NT2/D1 (cell line): ENCODE data around the gene KAZN.

Experiments
- DNase-seq: peaks from one replicate; pipeline ENCODE4 v3.0.0-alpha.2; 2011; ENCODE audit warnings: low read depth, low spot score
- H3K27me3 ChIP-seq: 2 replicates; pipeline ENCODE4 v1.6.0; 2011; ENCODE audit warnings: mild to moderate bottlenecking; ENCODE audit not compliant: insufficient read length, insufficient read depth
- H3K36me3 ChIP-seq: 2 replicates; pipeline ENCODE4 v1.6.1; 2011; ENCODE audit warnings: mild to moderate bottlenecking, low read length, mixed read lengths; ENCODE audit not compliant: insufficient read depth, insufficient read length
- H3K4me1 ChIP-seq: 2 replicates; pipeline ENCODE4 v1.5.1; 2011; ENCODE audit not compliant: insufficient read depth, insufficient read length
- H3K4me3 ChIP-seq: 2 replicates; pipeline ENCODE4 v1.5.1; 2011; ENCODE audit warnings: low read depth; ENCODE audit not compliant: insufficient read length
- H3K9ac ChIP-seq: 2 replicates; pipeline ENCODE4 v1.6.0; 2011; ENCODE audit warnings: low read depth; ENCODE audit not compliant: insufficient read length
- H3K9me3 ChIP-seq: 2 replicates; pipeline ENCODE4 v1.5.1; 2011; ENCODE audit warnings: mild to moderate bottlenecking, low read length; ENCODE audit not compliant: insufficient read depth
- SUZ12 ChIP-seq: IDR thresholded peaks from 2 replicates; pipeline ENCODE4 v1.6.1; 2011; ENCODE audit not compliant: insufficient read length, insufficient read depth; ENCODE audit errors: extremely low read depth
- YY1 ChIP-seq: IDR thresholded peaks from 2 replicates; pipeline ENCODE4 v1.6.1; 2011; ENCODE audit not compliant: insufficient read length, insufficient read depth
- ZNF274 ChIP-seq: IDR thresholded peaks from 2 replicates; pipeline ENCODE4 v1.6.1; 2011; ENCODE audit warnings: mild to moderate bottlenecking, low read depth, low read length

Gene KAZN

GRCh38 chr1:14625572-14625971 lies 27.1 kb downstream of the KAZN start:
- Histone ChIP-seq H3K4me1 (no peaks in the 10 kb centered on the region), H3K4me3 (no peak overlapping the region), H3K9me3 (no peaks in the 10 kb centered on the region; the same call in 1 of the 2 replicates), H3K9ac (no peak overlapping the region), H3K36me3 (no peaks in the 10 kb centered on the region), H3K27me3 (no peaks in the 10 kb centered on the region)
- TF ChIP-seq ZNF274 (no peak), YY1 (no peak), SUZ12 (no peak)
- DNase-seq = no peak

GRCh38 chr1:14625996-14626395 lies 27.5 kb downstream of the KAZN start:
- no peaks in the 10 kb centered on the region for H3K4me1 ChIP-seq
- no peak for DNase-seq
- H3K36me3 ChIP-seq = no peaks in the 10 kb centered on the region
- no peaks in the 10 kb centered on the region for H3K27me3 ChIP-seq
- H3K4me3 ChIP-seq = no peak overlapping the region
- H3K9ac ChIP-seq = no peak overlapping the region
- no peak for TF ChIP-seq SUZ12
- no peak for TF ChIP-seq YY1
- no peak for TF ChIP-seq ZNF274
- no peaks in the 10 kb centered on the region; the same call in 1 of the 2 replicates for H3K9me3 ChIP-seq

- H3K36me3 ChIP-seq = no peaks in the 10 kb centered on the region
- H3K9ac ChIP-seq = no peak overlapping the region
- no peaks in the 10 kb centered on the region for H3K4me1 ChIP-seq
- H3K27me3 ChIP-seq = no peaks in the 10 kb centered on the region
- TF ChIP-seq SUZ12 = no peak
- no peak for TF ChIP-seq YY1
- TF ChIP-seq ZNF274 = no peak
- no peaks in the 10 kb centered on the region; the same call in 1 of the 2 replicates for H3K9me3 ChIP-seq
- H3K4me3 ChIP-seq = no peak overlapping the region
- DNase-seq = no peak
Observed at GRCh38 chr1:14626869-14627607, 28.6 kb downstream of the KAZN start.

- DNase-seq = no peak
- Histone ChIP-seq H3K4me1 (no peaks in the 10 kb centered on the region), H3K36me3 (no peaks in the 10 kb centered on the region), H3K9ac (no peak overlapping the region), H3K27me3 (no peaks in the 10 kb centered on the region), H3K9me3 (no peaks in the 10 kb centered on the region), H3K4me3 (no peak overlapping the region)
- TF ChIP-seq YY1 (no peak), SUZ12 (no peak), ZNF274 (no peak)
Observed at GRCh38 chr1:14627608-14628489, 29.4 kb downstream of the KAZN start.

- TF ChIP-seq YY1 (no peak), SUZ12 (no peak), ZNF274 (no peak)
- H3K4me1 ChIP-seq = no peaks in the 10 kb centered on the region
- no peaks in the 10 kb centered on the region for H3K36me3 ChIP-seq
- H3K4me3 ChIP-seq = no peak overlapping the region
- no peaks in the 10 kb centered on the region for H3K9me3 ChIP-seq
- H3K9ac ChIP-seq = no peak overlapping the region
- no peaks in the 10 kb centered on the region for H3K27me3 ChIP-seq
- DNase-seq = no peak
Observed at GRCh38 chr1:14629363-14630014, 31.0 kb downstream of the KAZN start.

- no peaks in the 10 kb centered on the region for H3K4me1 ChIP-seq
- no peak for TF ChIP-seq SUZ12
- TF ChIP-seq ZNF274 = no peak
- no peak for TF ChIP-seq YY1
Observed at GRCh38 chr1:14630986-14631385, 32.5 kb downstream of the KAZN start.

More at GRCh38 chr1:14630986-14631385, 32.5 kb downstream of the KAZN start:
- Histone ChIP-seq H3K27me3 (no peaks in the 10 kb centered on the region), H3K9ac (no peak overlapping the region), H3K36me3 (no peaks in the 10 kb centered on the region), H3K9me3 (no peaks in the 10 kb centered on the region), H3K4me3 (no peak overlapping the region)
- DNase-seq = no peak
